HepG2 (cell line): Measurements from ENCODE around the gene DMAP1.

ENCODE experiments used
- PHF8 ChIP-seq: sonication (generic); formaldehyde crosslinking; IDR thresholded peaks from 2 replicates; pipeline ENCODE4 v1.5.0; 2020; ENCODE audit warnings: missing genetic modification reagents
- POLR2A ChIP-seq, 2 experiments: IDR thresholded peaks; 2 replicates each; pipeline ENCODE4 v1.6.1; 2011; ENCODE audit warnings: low read depth in 2 of 2, low read length in 2 of 2, mild to moderate bottlenecking in 1 of 2, moderate library complexity in 1 of 2; ENCODE audit not compliant: insufficient read depth in 1 of 2
- RCOR2 ChIP-seq: IDR thresholded peaks from 2 replicates; pipeline ENCODE4 v1.6.1; 2016; ENCODE audit warnings: missing biosample characterization, missing genetic modification reagents
- SOX13 ChIP-seq, 3 experiments: fragments of 450-650 bp in 1 of 3; sonication (generic) in 1 of 3; formaldehyde crosslinking in 1 of 3; IDR thresholded peaks in 2 of 3; conservative IDR thresholded peaks in 1 of 3; 2 replicates each; pipeline versions ENCODE4 v1.5.0 to v1.6.1; 2016 to 2020; ENCODE audit warnings: antibody characterized with exemption in 1 of 3, mild to moderate bottlenecking in 1 of 3, missing compliant biosample characterization in 1 of 3, missing genetic modification reagents in 1 of 3, moderate library complexity in 1 of 3
- SRF ChIP-seq: IDR thresholded peaks from 2 replicates; pipeline ENCODE4 v1.6.1; 2011; ENCODE audit warnings: mild to moderate bottlenecking, low read depth, low read length, moderate library complexity
- ZNF224 ChIP-seq: sonication (generic); formaldehyde crosslinking; IDR thresholded peaks from 2 replicates; pipeline ENCODE4 v1.5.0; 2020; ENCODE audit warnings: mild to moderate bottlenecking, missing genetic modification reagents
- ZNF724P ChIP-seq: sonication (generic); formaldehyde crosslinking; IDR thresholded peaks from 2 replicates; pipeline ENCODE4 v1.8.0; 2022; ENCODE audit warnings: missing genetic modification reagents, borderline replicate concordance
- ZSCAN25 ChIP-seq: sonication (generic); formaldehyde crosslinking; IDR thresholded peaks from 2 replicates; pipeline ENCODE4 v1.8.0; 2022; ENCODE audit warnings: mild to moderate bottlenecking, missing genetic modification reagents
- TF ChIP-seq, protein P1 (sequence below): sonication (generic); formaldehyde crosslinking; IDR thresholded peaks from 2 replicates; pipeline ENCODE4 v1.5.0; 2020; ENCODE audit warnings: mild to moderate bottlenecking, missing genetic modification reagents, moderate library complexity
- TF ChIP-seq, protein P2 (sequence below): sonication (generic); formaldehyde crosslinking; IDR thresholded peaks from 2 replicates; pipeline ENCODE4 v1.4.0; 2020; ENCODE audit warnings: missing genetic modification reagents, borderline replicate concordance
- TF ChIP-seq, protein P3 (sequence below): sonication (generic); formaldehyde crosslinking; IDR thresholded peaks from 2 replicates; pipeline ENCODE4 v1.5.0; 2020; ENCODE audit warnings: missing genetic modification reagents, mild to moderate bottlenecking, borderline replicate concordance
- TF ChIP-seq, protein P4 (sequence below): sonication (generic); formaldehyde crosslinking; IDR thresholded peaks from 2 replicates; pipeline ENCODE4 v1.4.0; 2020; ENCODE audit warnings: missing genetic modification reagents
- TF ChIP-seq, protein P5 (sequence below): sonication (generic); formaldehyde crosslinking; IDR thresholded peaks from 2 replicates; pipeline ENCODE4 v1.4.0; 2020; ENCODE audit warnings: missing genetic modification reagents
- TF ChIP-seq, protein P6 (sequence below): sonication (generic); formaldehyde crosslinking; IDR thresholded peaks from 2 replicates; pipeline ENCODE4 v1.4.0; 2020; ENCODE audit warnings: low read depth, mild to moderate bottlenecking, missing genetic modification reagents

DNA sequence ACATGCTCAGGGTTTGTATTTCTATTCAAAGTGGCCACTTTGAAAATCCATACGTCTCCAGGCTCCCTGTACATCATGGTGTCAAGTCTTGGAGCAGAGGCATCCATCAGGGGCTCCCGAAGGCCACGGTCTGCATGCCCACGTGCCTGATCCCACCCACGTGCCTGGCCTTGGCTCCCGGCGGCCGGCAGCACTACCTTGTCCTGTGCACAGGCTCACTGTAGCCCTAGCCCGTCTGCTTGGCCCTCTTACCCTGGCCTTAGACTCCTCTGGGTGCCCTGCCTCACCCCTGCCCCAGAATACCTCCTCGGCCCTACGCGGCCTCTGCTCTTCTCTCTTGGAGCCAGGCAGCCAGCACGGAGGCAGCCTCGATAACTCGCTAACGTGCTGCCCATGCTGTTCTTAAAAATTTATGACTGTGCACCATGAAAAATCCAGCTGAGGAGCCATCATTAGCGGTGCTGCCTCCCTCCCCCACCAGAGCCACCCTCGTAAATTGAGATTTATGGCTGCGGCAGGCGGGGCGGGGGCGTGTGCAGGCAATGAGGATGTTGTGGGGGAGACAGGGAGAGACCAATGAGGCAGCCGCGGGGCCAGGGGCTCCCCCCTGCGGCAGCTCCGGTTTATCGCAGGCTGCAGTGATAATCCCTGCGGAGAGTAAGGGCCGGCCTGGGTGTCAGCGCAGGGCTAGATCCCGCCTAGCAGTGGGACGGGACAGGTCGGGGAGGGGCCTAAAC is 24.6 kb downstream of the DMAP1 start:
- TF ChIP-seq, protein P1, sequence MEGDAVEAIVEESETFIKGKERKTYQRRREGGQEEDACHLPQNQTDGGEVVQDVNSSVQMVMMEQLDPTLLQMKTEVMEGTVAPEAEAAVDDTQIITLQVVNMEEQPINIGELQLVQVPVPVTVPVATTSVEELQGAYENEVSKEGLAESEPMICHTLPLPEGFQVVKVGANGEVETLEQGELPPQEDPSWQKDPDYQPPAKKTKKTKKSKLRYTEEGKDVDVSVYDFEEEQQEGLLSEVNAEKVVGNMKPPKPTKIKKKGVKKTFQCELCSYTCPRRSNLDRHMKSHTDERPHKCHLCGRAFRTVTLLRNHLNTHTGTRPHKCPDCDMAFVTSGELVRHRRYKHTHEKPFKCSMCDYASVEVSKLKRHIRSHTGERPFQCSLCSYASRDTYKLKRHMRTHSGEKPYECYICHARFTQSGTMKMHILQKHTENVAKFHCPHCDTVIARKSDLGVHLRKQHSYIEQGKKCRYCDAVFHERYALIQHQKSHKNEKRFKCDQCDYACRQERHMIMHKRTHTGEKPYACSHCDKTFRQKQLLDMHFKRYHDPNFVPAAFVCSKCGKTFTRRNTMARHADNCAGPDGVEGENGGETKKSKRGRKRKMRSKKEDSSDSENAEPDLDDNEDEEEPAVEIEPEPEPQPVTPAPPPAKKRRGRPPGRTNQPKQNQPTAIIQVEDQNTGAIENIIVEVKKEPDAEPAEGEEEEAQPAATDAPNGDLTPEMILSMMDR (CRISPR knock-in tag): peak; percentile 25; the same call in 1 of the 2 replicates
- TF ChIP-seq, protein P2, sequence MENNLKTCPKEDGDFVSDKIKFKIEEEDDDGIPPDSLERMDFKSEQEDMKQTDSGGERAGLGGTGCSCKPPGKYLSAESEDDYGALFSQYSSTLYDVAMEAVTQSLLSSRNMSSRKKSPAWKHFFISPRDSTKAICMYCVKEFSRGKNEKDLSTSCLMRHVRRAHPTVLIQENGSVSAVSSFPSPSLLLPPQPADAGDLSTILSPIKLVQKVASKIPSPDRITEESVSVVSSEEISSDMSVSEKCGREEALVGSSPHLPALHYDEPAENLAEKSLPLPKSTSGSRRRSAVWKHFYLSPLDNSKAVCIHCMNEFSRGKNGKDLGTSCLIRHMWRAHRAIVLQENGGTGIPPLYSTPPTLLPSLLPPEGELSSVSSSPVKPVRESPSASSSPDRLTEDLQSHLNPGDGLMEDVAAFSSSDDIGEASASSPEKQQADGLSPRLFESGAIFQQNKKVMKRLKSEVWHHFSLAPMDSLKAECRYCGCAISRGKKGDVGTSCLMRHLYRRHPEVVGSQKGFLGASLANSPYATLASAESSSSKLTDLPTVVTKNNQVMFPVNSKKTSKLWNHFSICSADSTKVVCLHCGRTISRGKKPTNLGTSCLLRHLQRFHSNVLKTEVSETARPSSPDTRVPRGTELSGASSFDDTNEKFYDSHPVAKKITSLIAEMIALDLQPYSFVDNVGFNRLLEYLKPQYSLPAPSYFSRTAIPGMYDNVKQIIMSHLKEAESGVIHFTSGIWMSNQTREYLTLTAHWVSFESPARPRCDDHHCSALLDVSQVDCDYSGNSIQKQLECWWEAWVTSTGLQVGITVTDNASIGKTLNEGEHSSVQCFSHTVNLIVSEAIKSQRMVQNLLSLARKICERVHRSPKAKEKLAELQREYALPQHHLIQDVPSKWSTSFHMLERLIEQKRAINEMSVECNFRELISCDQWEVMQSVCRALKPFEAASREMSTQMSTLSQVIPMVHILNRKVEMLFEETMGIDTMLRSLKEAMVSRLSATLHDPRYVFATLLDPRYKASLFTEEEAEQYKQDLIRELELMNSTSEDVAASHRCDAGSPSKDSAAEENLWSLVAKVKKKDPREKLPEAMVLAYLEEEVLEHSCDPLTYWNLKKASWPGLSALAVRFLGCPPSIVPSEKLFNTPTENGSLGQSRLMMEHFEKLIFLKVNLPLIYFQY (CRISPR knock-in tag): no peak
- TF ChIP-seq RCOR2 (CRISPR knock-in tag) (no peak), SRF (no peak), SOX13 (IDR thresholded peaks at IDR 0.05) (no peak), SOX13 (CRISPR knock-in tag; conservative IDR thresholded peaks at IDR 0.05 in 1 of 2, IDR thresholded peaks at IDR 0.05 in 1 of 2) (no peak), PHF8 (CRISPR knock-in tag) (no peak), POLR2A (IDR thresholded peaks at IDR 0.05; ENCODE audit: insufficient read depth in 1 of 2, low read depth in 2 of 2, low read length in 2 of 2) (no peak), ZSCAN25 (CRISPR knock-in tag) (no peak), ZNF724P (no peak), ZNF224 (no peak)
- TF ChIP-seq, protein P3, sequence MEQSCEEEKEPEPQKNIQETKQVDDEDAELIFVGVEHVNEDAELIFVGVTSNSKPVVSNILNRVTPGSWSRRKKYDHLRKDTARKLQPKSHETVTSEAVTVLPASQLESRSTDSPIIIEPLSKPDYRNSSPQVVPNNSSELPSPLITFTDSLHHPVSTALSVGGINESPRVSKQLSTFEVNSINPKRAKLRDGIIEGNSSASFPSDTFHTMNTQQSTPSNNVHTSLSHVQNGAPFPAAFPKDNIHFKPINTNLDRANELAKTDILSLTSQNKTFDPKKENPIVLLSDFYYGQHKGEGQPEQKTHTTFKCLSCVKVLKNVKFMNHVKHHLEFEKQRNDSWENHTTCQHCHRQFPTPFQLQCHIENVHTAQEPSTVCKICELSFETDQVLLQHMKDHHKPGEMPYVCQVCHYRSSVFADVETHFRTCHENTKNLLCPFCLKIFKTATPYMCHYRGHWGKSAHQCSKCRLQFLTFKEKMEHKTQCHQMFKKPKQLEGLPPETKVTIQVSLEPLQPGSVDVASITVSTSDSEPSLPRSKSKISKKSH: no peak
- TF ChIP-seq, protein P4, sequence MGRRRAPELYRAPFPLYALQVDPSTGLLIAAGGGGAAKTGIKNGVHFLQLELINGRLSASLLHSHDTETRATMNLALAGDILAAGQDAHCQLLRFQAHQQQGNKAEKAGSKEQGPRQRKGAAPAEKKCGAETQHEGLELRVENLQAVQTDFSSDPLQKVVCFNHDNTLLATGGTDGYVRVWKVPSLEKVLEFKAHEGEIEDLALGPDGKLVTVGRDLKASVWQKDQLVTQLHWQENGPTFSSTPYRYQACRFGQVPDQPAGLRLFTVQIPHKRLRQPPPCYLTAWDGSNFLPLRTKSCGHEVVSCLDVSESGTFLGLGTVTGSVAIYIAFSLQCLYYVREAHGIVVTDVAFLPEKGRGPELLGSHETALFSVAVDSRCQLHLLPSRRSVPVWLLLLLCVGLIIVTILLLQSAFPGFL (CRISPR knock-in tag): no peak
- TF ChIP-seq, protein P5, sequence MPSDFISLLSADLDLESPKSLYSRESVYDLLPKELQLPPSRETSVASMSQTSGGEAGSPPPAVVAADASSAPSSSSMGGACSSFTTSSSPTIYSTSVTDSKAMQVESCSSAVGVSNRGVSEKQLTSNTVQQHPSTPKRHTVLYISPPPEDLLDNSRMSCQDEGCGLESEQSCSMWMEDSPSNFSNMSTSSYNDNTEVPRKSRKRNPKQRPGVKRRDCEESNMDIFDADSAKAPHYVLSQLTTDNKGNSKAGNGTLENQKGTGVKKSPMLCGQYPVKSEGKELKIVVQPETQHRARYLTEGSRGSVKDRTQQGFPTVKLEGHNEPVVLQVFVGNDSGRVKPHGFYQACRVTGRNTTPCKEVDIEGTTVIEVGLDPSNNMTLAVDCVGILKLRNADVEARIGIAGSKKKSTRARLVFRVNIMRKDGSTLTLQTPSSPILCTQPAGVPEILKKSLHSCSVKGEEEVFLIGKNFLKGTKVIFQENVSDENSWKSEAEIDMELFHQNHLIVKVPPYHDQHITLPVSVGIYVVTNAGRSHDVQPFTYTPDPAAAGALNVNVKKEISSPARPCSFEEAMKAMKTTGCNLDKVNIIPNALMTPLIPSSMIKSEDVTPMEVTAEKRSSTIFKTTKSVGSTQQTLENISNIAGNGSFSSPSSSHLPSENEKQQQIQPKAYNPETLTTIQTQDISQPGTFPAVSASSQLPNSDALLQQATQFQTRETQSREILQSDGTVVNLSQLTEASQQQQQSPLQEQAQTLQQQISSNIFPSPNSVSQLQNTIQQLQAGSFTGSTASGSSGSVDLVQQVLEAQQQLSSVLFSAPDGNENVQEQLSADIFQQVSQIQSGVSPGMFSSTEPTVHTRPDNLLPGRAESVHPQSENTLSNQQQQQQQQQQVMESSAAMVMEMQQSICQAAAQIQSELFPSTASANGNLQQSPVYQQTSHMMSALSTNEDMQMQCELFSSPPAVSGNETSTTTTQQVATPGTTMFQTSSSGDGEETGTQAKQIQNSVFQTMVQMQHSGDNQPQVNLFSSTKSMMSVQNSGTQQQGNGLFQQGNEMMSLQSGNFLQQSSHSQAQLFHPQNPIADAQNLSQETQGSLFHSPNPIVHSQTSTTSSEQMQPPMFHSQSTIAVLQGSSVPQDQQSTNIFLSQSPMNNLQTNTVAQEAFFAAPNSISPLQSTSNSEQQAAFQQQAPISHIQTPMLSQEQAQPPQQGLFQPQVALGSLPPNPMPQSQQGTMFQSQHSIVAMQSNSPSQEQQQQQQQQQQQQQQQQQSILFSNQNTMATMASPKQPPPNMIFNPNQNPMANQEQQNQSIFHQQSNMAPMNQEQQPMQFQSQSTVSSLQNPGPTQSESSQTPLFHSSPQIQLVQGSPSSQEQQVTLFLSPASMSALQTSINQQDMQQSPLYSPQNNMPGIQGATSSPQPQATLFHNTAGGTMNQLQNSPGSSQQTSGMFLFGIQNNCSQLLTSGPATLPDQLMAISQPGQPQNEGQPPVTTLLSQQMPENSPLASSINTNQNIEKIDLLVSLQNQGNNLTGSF (CRISPR knock-in tag): no peak
- TF ChIP-seq, protein P6, sequence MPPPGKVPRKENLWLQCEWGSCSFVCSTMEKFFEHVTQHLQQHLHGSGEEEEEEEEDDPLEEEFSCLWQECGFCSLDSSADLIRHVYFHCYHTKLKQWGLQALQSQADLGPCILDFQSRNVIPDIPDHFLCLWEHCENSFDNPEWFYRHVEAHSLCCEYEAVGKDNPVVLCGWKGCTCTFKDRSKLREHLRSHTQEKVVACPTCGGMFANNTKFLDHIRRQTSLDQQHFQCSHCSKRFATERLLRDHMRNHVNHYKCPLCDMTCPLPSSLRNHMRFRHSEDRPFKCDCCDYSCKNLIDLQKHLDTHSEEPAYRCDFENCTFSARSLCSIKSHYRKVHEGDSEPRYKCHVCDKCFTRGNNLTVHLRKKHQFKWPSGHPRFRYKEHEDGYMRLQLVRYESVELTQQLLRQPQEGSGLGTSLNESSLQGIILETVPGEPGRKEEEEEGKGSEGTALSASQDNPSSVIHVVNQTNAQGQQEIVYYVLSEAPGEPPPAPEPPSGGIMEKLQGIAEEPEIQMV: no peak
